ENCODE results near the gene PLCB1. TPM values are rescaled to one million over a fixed set of nuclear protein-coding genes. Genes with fewer than 3 reads are reported as not detected.

The PLCB1 gene
- total RNA-seq, 1 experiment from 2014 or later: 11.3 TPM

DNA sequence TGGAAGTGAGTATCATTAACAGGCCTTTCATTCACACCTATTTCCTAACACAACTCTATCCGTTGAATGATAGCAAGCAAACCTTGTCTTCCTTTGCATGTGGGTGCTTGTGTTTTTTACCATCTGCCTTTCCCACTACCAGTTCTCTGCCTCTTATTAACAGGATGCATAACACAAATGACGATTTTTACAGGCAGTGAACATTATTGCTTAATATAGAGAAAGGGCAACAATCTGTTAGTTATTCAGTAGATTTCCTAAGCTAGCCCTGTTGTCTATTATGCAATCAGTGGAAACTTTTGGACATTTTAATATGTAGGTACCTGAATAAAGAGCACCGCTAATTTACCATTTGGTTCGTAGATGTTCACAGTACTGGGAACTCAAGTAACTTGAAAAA lies 588.0 kb downstream of the PLCB1 start:
- ATAC-seq (no peak), DNase-seq (ENCODE audit: low spot score) (no peak)
- POLR2A ChIA-PET: no interaction called here
- Mint-ChIP-seq H3K27ac (no peak overlapping the region), H3K9me3 (no peaks in the 10 kb centered on the region), H3K4me3 (no peak overlapping the region), H3K27me3 (ENCODE audit: low read depth) (no peaks in the 10 kb centered on the region), H3K36me3 (no peaks in the 10 kb centered on the region; the same call in 1 of the 2 replicates), H3K4me1 (no peaks in the 10 kb centered on the region)
- CTCF ChIA-PET: interaction anchor here (0.9 to 4.2 kb wide), 6 partner anchors 14 to 784 kb away, joined by 3 to 51 read pairs (median 4); no protein-coding TSS in a partner anchor
- TF ChIP-seq NFYB (CRISPR knock-in tag; conservative IDR thresholded peaks at IDR 0.05; ENCODE audit: low read depth): no peak
- TF ChIP-seq, protein P1, sequence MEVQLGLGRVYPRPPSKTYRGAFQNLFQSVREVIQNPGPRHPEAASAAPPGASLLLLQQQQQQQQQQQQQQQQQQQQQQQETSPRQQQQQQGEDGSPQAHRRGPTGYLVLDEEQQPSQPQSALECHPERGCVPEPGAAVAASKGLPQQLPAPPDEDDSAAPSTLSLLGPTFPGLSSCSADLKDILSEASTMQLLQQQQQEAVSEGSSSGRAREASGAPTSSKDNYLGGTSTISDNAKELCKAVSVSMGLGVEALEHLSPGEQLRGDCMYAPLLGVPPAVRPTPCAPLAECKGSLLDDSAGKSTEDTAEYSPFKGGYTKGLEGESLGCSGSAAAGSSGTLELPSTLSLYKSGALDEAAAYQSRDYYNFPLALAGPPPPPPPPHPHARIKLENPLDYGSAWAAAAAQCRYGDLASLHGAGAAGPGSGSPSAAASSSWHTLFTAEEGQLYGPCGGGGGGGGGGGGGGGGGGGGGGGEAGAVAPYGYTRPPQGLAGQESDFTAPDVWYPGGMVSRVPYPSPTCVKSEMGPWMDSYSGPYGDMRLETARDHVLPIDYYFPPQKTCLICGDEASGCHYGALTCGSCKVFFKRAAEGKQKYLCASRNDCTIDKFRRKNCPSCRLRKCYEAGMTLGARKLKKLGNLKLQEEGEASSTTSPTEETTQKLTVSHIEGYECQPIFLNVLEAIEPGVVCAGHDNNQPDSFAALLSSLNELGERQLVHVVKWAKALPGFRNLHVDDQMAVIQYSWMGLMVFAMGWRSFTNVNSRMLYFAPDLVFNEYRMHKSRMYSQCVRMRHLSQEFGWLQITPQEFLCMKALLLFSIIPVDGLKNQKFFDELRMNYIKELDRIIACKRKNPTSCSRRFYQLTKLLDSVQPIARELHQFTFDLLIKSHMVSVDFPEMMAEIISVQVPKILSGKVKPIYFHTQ (CRISPR knock-in tag; IDR thresholded peaks at IDR 0.05): no peak
- TF ChIP-seq ZNF317 (CRISPR knock-in tag; IDR thresholded peaks at IDR 0.05; ENCODE audit: borderline replicate concordance, low read depth): no peak
- TF ChIP-seq FOXK1 (CRISPR knock-in tag; IDR thresholded peaks at IDR 0.05): no peak
- TF ChIP-seq ZNF396 (CRISPR knock-in tag; IDR thresholded peaks at IDR 0.05; ENCODE audit: borderline replicate concordance): no peak
- TF ChIP-seq, protein P2, sequence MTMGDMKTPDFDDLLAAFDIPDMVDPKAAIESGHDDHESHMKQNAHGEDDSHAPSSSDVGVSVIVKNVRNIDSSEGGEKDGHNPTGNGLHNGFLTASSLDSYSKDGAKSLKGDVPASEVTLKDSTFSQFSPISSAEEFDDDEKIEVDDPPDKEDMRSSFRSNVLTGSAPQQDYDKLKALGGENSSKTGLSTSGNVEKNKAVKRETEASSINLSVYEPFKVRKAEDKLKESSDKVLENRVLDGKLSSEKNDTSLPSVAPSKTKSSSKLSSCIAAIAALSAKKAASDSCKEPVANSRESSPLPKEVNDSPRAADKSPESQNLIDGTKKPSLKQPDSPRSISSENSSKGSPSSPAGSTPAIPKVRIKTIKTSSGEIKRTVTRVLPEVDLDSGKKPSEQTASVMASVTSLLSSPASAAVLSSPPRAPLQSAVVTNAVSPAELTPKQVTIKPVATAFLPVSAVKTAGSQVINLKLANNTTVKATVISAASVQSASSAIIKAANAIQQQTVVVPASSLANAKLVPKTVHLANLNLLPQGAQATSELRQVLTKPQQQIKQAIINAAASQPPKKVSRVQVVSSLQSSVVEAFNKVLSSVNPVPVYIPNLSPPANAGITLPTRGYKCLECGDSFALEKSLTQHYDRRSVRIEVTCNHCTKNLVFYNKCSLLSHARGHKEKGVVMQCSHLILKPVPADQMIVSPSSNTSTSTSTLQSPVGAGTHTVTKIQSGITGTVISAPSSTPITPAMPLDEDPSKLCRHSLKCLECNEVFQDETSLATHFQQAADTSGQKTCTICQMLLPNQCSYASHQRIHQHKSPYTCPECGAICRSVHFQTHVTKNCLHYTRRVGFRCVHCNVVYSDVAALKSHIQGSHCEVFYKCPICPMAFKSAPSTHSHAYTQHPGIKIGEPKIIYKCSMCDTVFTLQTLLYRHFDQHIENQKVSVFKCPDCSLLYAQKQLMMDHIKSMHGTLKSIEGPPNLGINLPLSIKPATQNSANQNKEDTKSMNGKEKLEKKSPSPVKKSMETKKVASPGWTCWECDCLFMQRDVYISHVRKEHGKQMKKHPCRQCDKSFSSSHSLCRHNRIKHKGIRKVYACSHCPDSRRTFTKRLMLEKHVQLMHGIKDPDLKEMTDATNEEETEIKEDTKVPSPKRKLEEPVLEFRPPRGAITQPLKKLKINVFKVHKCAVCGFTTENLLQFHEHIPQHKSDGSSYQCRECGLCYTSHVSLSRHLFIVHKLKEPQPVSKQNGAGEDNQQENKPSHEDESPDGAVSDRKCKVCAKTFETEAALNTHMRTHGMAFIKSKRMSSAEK (CRISPR knock-in tag; IDR thresholded peaks at IDR 0.05; ENCODE audit: borderline replicate concordance): no peak
- no peak for TF ChIP-seq NR1H2 (CRISPR knock-in tag; IDR thresholded peaks at IDR 0.05)
- no peak for TF ChIP-seq NR2C2 (CRISPR knock-in tag; IDR thresholded peaks at IDR 0.05)
- no peak for TF ChIP-seq SP1 (CRISPR knock-in tag; conservative IDR thresholded peaks at IDR 0.05)
- TF ChIP-seq, protein P3, sequence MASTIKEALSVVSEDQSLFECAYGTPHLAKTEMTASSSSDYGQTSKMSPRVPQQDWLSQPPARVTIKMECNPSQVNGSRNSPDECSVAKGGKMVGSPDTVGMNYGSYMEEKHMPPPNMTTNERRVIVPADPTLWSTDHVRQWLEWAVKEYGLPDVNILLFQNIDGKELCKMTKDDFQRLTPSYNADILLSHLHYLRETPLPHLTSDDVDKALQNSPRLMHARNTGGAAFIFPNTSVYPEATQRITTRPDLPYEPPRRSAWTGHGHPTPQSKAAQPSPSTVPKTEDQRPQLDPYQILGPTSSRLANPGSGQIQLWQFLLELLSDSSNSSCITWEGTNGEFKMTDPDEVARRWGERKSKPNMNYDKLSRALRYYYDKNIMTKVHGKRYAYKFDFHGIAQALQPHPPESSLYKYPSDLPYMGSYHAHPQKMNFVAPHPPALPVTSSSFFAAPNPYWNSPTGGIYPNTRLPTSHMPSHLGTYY (CRISPR knock-in tag; IDR thresholded peaks at IDR 0.05): no peak
- TF ChIP-seq, protein P4, sequence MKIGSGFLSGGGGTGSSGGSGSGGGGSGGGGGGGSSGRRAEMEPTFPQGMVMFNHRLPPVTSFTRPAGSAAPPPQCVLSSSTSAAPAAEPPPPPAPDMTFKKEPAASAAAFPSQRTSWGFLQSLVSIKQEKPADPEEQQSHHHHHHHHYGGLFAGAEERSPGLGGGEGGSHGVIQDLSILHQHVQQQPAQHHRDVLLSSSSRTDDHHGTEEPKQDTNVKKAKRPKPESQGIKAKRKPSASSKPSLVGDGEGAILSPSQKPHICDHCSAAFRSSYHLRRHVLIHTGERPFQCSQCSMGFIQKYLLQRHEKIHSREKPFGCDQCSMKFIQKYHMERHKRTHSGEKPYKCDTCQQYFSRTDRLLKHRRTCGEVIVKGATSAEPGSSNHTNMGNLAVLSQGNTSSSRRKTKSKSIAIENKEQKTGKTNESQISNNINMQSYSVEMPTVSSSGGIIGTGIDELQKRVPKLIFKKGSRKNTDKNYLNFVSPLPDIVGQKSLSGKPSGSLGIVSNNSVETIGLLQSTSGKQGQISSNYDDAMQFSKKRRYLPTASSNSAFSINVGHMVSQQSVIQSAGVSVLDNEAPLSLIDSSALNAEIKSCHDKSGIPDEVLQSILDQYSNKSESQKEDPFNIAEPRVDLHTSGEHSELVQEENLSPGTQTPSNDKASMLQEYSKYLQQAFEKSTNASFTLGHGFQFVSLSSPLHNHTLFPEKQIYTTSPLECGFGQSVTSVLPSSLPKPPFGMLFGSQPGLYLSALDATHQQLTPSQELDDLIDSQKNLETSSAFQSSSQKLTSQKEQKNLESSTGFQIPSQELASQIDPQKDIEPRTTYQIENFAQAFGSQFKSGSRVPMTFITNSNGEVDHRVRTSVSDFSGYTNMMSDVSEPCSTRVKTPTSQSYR (CRISPR knock-in tag; IDR thresholded peaks at IDR 0.05): no peak
- no peak for TF ChIP-seq EMX1 (CRISPR knock-in tag; IDR thresholded peaks at IDR 0.05)
- no peak for TF ChIP-seq NR3C1 (CRISPR knock-in tag; conservative IDR thresholded peaks at IDR 0.05; ENCODE audit: low read depth)
- TF ChIP-seq ZNF138 (CRISPR knock-in tag; conservative IDR thresholded peaks at IDR 0.05): no peak
- TF ChIP-seq TEAD1 (CRISPR knock-in tag; IDR thresholded peaks at IDR 0.05): no peak
- no peak for TF ChIP-seq GTF2I (CRISPR knock-in tag; conservative IDR thresholded peaks at IDR 0.05)
- no peak for TF ChIP-seq GABPB1 (CRISPR knock-in tag; IDR thresholded peaks at IDR 0.05)
- TF ChIP-seq, protein P5, sequence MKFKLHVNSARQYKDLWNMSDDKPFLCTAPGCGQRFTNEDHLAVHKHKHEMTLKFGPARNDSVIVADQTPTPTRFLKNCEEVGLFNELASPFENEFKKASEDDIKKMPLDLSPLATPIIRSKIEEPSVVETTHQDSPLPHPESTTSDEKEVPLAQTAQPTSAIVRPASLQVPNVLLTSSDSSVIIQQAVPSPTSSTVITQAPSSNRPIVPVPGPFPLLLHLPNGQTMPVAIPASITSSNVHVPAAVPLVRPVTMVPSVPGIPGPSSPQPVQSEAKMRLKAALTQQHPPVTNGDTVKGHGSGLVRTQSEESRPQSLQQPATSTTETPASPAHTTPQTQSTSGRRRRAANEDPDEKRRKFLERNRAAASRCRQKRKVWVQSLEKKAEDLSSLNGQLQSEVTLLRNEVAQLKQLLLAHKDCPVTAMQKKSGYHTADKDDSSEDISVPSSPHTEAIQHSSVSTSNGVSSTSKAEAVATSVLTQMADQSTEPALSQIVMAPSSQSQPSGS (CRISPR knock-in tag; IDR thresholded peaks at IDR 0.05; ENCODE audit: borderline replicate concordance, low read depth): no peak
- no peak for TF ChIP-seq SMAD4 (CRISPR knock-in tag; IDR thresholded peaks at IDR 0.05)

Data from WTC11 (cell line).